Stomach (tissue), 9 donors: ENCODE data around the gene RPL22L1. TPM values are rescaled to one million over a fixed set of nuclear protein-coding genes. Genes with fewer than 3 reads are reported as not detected.

Experiments
- DNase-seq, 2 donors: peaks; one replicate each; pipeline versions ENCODE4 v3.0.0 to v3.0.0-alpha.2; 2013 to 2019
- H3K27ac ChIP-seq, 5 donors: fragments of 200-600 bp in 4 of 5; sonication (generic) in 4 of 5; one replicate each; pipeline ENCODE4 v1.5.1; 2013 to 2019; ENCODE audit warnings: mild to moderate bottlenecking in 1 of 5, moderate library complexity in 1 of 5
- H3K27me3 ChIP-seq, 3 donors: fragments of 200-600 bp; sonication (generic); one replicate each; pipeline ENCODE4 v1.5.1; 2017 to 2019; ENCODE audit warnings: mixed run types in 1 of 3
- H3K36me3 ChIP-seq, 4 donors: fragments of 200-600 bp; sonication (generic); 1 replicate in 3 of 4; 2 replicates in 1 of 4; pipeline ENCODE4 v1.5.1; 2016 to 2019
- H3K4me1 ChIP-seq, 4 donors: fragments of 200-600 bp; sonication (generic); one replicate each; pipeline ENCODE4 v1.5.1; 2016 to 2019
- H3K4me3 ChIP-seq, 4 donors: fragments of 200-600 bp; sonication (generic) in 3 of 4; one replicate each; pipeline ENCODE4 v1.5.1; 2016 to 2019; ENCODE audit warnings: mild to moderate bottlenecking in 1 of 4
- H3K9me3 ChIP-seq, 4 donors: fragments of 200-600 bp; sonication (generic); one replicate each; pipeline ENCODE4 v1.5.1; 2016 to 2019
- EP300 ChIP-seq: sonication (generic); formaldehyde crosslinking; IDR thresholded peaks from one replicate; pipeline ENCODE4 v1.6.1; 2017; ENCODE audit warnings: antibody characterized with exemption
- POLR2A ChIP-seq, 4 donors: fragments of 450-650 bp; IDR thresholded peaks; one replicate each; pipeline ENCODE4 v1.6.1; 2016; ENCODE audit warnings: antibody characterized with exemption in 4 of 4, control low read depth in 2 of 4, mild to moderate bottlenecking in 1 of 4, moderate library complexity in 1 of 4
- POLR2AphosphoS5 ChIP-seq, 3 donors: sonication (generic); formaldehyde crosslinking; IDR thresholded peaks; one replicate each; pipeline ENCODE4 v1.6.1; 2016; ENCODE audit warnings: antibody characterized with exemption in 3 of 3
- WGBS, 5 donors: extraction: QIAGEN DNeasy Blood & Tissue Kit in 3 of 5; methylation state at CpG; one replicate each; pipeline versions ENCODE4 v1.1.5 to v1.1.7; 2013 to 2018; 5-methylcytosine and 5-hydroxymethylcytosine counted together
- intact Hi-C: fragments of 100-400 bp; cut with DNase I; formaldehyde crosslinking; loops from one replicate; pipeline ENCODE4 v1.15.1; 2023; ENCODE audit warnings: low total_unique reads
- polyA plus RNA-seq, 3 donors: library from polyadenylated mRNA; stranded (reverse); fragments of 200-250 nt; gene quantifications; one replicate each; pipeline ENCODE4 v1.2.3, GENCODE V29; 2013
- total RNA-seq, 5 donors: library from RNA; depleted of rRNA; stranded (reverse); fragments of >200 nt; gene quantifications; one replicate each; pipeline versions ENCODE4 v1.1.0 to v1.2.3, GENCODE V29; 2014 to 2016
- TF ChIP-seq, protein P1 (sequence below), 7 experiments: fragments of 450-650 bp in 4 of 7; fragments of 200-600 bp in 3 of 7; sonication (generic) in 3 of 7; IDR thresholded peaks; one replicate each; pipeline ENCODE4 v1.5.1; 2016 to 2019; ENCODE audit warnings: antibody characterized with exemption in 7 of 7, control low read depth in 2 of 7, mild to moderate bottlenecking in 1 of 7
- donor health status: healthy with polysubstance abuse.
- donor health status: Bipolar disorder and iron deficiency.
- donor health status: healthy.

Gene RPL22L1
- total and polyA plus RNA-seq, 8 donors = 22.2 to 162 (median 57.8) TPM; not detected in 1

DNA sequence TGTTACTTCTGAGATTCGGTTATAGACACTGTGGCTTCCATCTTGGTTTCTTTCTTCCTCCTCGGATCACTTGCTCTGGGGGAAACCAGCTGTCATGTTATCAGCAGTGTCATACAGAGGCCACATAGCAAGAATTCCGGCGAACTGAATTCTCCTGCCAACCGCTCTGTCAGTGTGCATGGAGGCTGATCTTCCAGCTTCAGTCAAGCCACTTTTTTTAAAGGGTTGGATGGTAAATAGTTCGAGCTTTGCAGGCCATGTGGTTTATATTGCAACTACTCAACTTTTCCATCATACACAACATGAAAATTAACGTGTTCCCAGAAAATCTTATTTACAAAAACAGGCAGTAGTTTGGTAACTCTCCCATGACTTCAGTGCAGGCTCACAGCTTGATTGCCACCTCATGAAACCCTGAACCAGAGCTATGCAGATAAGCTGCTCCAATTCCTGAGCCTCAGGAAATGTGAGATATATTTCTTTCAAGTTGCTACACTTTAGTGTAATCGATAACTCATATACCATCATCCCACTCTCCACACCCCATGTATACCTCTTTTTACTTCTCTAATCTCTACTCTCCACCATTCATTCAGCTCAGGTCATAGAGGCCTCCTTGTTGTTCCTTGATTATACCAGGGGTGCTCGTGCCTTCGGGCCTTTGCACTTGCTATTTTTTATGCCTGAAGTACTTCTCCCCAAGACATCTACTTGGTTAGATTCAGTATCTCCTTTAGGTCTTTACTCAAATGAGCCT is 7.2 kb downstream of the RPL22L1 start:
- no peak overlapping the region for H3K27ac ChIP-seq

DNA sequence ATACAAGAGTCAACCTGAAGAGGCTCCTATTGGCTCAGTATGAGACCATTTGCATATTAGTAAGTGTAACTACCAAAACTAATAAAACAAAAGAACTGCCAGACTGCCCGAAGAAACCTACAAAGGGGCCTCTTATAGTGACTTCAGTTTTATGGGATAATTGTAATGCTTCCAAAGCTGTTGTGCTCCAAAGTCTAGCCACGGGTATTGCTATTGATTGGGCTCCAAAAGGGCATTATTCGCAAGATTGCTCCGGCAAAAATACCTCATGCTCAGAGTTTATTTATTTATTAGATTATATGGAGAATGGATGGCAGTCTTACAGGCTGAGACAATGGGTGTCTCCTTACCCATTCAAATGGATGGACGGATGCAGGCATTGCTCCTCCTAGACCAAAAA is 11.4 kb downstream of the RPL22L1 start:
- DNase-seq = no peak
- intact Hi-C loops = no loop called here
- WGBS, 5 donors = 86 to 95% (median 92%) methylated on average over 5 of the region's 5 CpGs
- Histone ChIP-seq H3K27ac (no peak overlapping the region), H3K9me3 (no peaks in the 10 kb centered on the region), H3K4me1 (no peaks in the 10 kb centered on the region), H3K36me3 (no peaks in the 10 kb centered on the region), H3K27me3 (no peaks in the 10 kb centered on the region), H3K4me3 (no peak overlapping the region)
- TF ChIP-seq POLR2A (IDR thresholded peaks at IDR 0.05) = no peak
- TF ChIP-seq, protein P1, sequence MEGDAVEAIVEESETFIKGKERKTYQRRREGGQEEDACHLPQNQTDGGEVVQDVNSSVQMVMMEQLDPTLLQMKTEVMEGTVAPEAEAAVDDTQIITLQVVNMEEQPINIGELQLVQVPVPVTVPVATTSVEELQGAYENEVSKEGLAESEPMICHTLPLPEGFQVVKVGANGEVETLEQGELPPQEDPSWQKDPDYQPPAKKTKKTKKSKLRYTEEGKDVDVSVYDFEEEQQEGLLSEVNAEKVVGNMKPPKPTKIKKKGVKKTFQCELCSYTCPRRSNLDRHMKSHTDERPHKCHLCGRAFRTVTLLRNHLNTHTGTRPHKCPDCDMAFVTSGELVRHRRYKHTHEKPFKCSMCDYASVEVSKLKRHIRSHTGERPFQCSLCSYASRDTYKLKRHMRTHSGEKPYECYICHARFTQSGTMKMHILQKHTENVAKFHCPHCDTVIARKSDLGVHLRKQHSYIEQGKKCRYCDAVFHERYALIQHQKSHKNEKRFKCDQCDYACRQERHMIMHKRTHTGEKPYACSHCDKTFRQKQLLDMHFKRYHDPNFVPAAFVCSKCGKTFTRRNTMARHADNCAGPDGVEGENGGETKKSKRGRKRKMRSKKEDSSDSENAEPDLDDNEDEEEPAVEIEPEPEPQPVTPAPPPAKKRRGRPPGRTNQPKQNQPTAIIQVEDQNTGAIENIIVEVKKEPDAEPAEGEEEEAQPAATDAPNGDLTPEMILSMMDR (IDR thresholded peaks at IDR 0.05) = no peak
- TF ChIP-seq EP300 = no peak

More for the DNA sequence above, 7.2 kb downstream of the RPL22L1 start:
- Histone ChIP-seq H3K27me3 (no peaks in the 10 kb centered on the region), H3K4me1 (peaks cover 9 to 14% (median 12%) of the 10 kb centered on the region in 4 donors), H3K9me3 (no peaks in the 10 kb centered on the region), H3K4me3 (no peak overlapping the region), H3K36me3 (peaks cover 14 to 33% (median 29%) of the 10 kb centered on the region in 4 donors)
- TF ChIP-seq POLR2AphosphoS5 (IDR thresholded peaks at IDR 0.05) (no peak), POLR2A (IDR thresholded peaks at IDR 0.05) (no peak), EP300 (no peak)
- TF ChIP-seq, protein P1 (IDR thresholded peaks at IDR 0.05) = no peak
- intact Hi-C loops = no loop called here
- WGBS, 5 donors = 75 to 86% (median 83%) methylated on average over 10 of the region's 10 CpGs
- DNase-seq = peak in 1 of 2 donors; percentile 26

DNA sequence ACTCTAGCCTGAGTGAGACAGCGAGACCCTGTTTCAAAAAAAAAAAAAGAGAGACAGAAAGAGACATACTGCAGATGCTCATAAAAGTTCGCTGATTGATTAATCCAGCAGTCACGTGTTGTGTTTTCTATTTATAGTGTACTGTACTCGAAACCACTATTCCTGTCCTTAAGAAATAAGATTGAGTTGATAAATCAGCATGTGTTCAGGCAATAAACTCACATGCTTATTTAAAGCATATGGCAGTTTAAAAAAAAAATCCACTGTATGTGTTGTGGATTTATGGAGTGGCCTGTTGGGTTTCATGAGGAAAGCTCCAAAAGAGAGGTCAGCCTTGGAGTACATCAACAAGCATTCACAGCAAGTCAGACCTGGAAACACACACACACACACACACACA is 17.7 kb downstream of the RPL22L1 start:
- DNase-seq = no peak
- H3K9me3 ChIP-seq = no peaks in the 10 kb centered on the region
- H3K36me3 ChIP-seq = no peaks in the 10 kb centered on the region
- H3K4me1 ChIP-seq = no peaks in the 10 kb centered on the region
- 75 to 81% (median 78%) methylated on average over 4 of the region's 4 CpGs for WGBS, 5 donors
- H3K27ac ChIP-seq = no peak overlapping the region
- no peak overlapping the region for H3K4me3 ChIP-seq
- intact Hi-C loops = no loop called here
- H3K27me3 ChIP-seq = no peaks in the 10 kb centered on the region
- TF ChIP-seq EP300 = no peak
- no peak for TF ChIP-seq POLR2AphosphoS5 (IDR thresholded peaks at IDR 0.05)
- TF ChIP-seq, protein P1 (IDR thresholded peaks at IDR 0.05) = no peak
- no peak for TF ChIP-seq POLR2A (IDR thresholded peaks at IDR 0.05)

DNA sequence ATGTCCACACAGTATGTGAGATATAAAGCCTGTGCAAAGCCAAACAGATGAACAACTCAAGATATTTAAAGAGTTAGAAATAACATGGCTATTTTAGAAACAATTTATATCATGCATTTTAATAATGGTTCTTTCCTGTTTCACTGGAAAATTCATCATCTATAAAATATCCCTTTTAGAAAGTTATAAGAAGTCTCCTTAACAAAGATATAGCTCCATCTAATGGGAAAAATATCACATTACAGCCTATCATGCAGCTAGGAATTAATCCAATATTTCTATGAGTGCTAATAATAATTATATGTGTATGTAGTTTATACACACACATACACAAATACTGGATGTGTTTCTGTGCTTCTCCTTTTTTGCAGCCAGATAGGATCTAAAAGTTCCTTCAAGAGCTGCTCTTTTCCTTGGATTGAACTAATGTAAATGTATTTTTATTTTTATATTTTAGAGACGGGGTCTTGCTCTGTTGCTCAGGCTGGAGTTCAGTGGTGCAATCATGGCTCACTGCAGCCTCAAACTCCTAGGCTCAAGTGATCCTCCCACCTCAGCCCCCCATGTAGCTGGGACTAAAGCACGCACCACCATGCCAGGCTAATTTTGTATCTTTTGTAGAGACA is 21.6 kb downstream of the RPL22L1 start:
- H3K27ac ChIP-seq = no peak overlapping the region
- 88 to 98% (median 94%) methylated on average over 2 of the region's 2 CpGs for WGBS, 5 donors

More for the DNA sequence above, 21.6 kb downstream of the RPL22L1 start:
- Histone ChIP-seq H3K27me3 (no peaks in the 10 kb centered on the region), H3K9me3 (no peaks in the 10 kb centered on the region), H3K36me3 (no peaks in the 10 kb centered on the region), H3K4me3 (no peak overlapping the region), H3K4me1 (no peaks in the 10 kb centered on the region)
- intact Hi-C loops = no loop called here
- TF ChIP-seq POLR2A (IDR thresholded peaks at IDR 0.05) (no peak), EP300 (no peak), POLR2AphosphoS5 (IDR thresholded peaks at IDR 0.05) (no peak)
- TF ChIP-seq, protein P1 (IDR thresholded peaks at IDR 0.05) = peak in 3 of 7 experiments; percentile 16 to 34 (median 27)
- peak in 1 of 2 donors; percentile 23 for DNase-seq
